NB4 (cell line): ENCODE measurements around the gene GALNT14.

ENCODE experiments used
- MYC ChIP-seq: IDR thresholded peaks from 2 replicates; pipeline ENCODE4 v1.6.1; 2011; ENCODE audit warnings: low read depth, low read length
- POLR2A ChIP-seq: IDR thresholded peaks from 2 replicates; pipeline ENCODE4 v1.6.1; 2011; ENCODE audit warnings: mild to moderate bottlenecking; ENCODE audit not compliant: insufficient read length; ENCODE audit errors: extremely low read depth
- TF ChIP-seq, protein P1 (sequence below): IDR thresholded peaks from one replicate; pipeline ENCODE4 v1.5.1; 2012; ENCODE audit warnings: low read depth, low read length
- TF ChIP-seq, protein P2 (sequence below): IDR thresholded peaks from 2 replicates; pipeline ENCODE4 v1.6.1; 2011; ENCODE audit warnings: low read depth, low read length

DNA sequence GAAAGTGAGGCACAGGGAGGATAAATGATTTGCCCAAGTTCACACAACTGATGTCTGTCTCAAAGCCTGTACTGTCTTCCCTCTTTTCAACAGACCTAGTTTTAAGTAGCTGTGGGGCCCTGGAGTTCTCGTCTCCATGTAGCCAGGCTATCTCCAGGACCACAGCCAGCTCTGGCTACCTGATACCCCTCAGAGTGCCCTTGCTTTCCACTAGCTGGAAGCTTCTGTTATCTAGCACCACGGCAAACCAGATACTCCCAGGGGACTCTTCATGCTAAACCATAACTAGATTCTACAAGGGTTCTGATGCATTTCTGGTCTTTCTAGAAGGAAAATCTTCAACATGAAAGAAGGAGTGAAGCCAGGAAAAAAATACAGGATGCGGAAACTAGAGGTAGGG lies 137.3 kb downstream of the GALNT14 start:
- TF ChIP-seq MYC: no peak
- TF ChIP-seq, protein P1, sequence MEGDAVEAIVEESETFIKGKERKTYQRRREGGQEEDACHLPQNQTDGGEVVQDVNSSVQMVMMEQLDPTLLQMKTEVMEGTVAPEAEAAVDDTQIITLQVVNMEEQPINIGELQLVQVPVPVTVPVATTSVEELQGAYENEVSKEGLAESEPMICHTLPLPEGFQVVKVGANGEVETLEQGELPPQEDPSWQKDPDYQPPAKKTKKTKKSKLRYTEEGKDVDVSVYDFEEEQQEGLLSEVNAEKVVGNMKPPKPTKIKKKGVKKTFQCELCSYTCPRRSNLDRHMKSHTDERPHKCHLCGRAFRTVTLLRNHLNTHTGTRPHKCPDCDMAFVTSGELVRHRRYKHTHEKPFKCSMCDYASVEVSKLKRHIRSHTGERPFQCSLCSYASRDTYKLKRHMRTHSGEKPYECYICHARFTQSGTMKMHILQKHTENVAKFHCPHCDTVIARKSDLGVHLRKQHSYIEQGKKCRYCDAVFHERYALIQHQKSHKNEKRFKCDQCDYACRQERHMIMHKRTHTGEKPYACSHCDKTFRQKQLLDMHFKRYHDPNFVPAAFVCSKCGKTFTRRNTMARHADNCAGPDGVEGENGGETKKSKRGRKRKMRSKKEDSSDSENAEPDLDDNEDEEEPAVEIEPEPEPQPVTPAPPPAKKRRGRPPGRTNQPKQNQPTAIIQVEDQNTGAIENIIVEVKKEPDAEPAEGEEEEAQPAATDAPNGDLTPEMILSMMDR: no peak
- no peak for TF ChIP-seq POLR2A
- TF ChIP-seq, protein P2, sequence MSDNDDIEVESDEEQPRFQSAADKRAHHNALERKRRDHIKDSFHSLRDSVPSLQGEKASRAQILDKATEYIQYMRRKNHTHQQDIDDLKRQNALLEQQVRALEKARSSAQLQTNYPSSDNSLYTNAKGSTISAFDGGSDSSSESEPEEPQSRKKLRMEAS: no peak
